GM23338 (cell line): ENCODE measurements around the gene TCF3. TPM values are rescaled to one million over a fixed set of nuclear protein-coding genes. Genes with fewer than 3 reads are reported as not detected.
A peak's percentile ranks its signal among the peaks of the same experiment; 100 is the strongest.

Experiments
- ATAC-seq: fragments of 200-7000 bp; cut with Tn5 transposase; 3 replicates; pipeline ENCODE4 v1.9.1; 2020
- DNase-seq: peaks from one replicate; pipeline ENCODE4 v3.0.0-alpha.2; 2015; ENCODE audit warnings: low spot score
- H2AFZ ChIP-seq: fragments of 200-600 bp; sonication (generic); 2 replicates; pipeline ENCODE4 v1.8.0; 2016; ENCODE audit warnings: antibody characterized with exemption, mild to moderate bottlenecking, moderate library complexity
- H3F3A ChIP-seq: fragments of 200-600 bp; sonication (generic); replicated peaks from 2 replicates; pipeline ENCODE4 v1.8.0; 2017; ENCODE audit warnings: antibody characterized with exemption, mixed run types, low read depth
- H3K27ac ChIP-seq: fragments of 200-600 bp; sonication (generic); 2 replicates; pipeline ENCODE4 v1.6.1; 2016; ENCODE audit warnings: low read depth
- H3K27me3 ChIP-seq: fragments of 200-600 bp; sonication (generic); 2 replicates; pipeline ENCODE4 v1.8.0; 2016; ENCODE audit warnings: mild to moderate bottlenecking, mixed run types, moderate library complexity; ENCODE audit not compliant: insufficient read depth
- H3K36me3 ChIP-seq: fragments of 200-600 bp; sonication (generic); 2 replicates; pipeline ENCODE4 v1.8.0; 2016; ENCODE audit warnings: mild to moderate bottlenecking; ENCODE audit not compliant: insufficient read depth
- H3K4me1 ChIP-seq: fragments of 200-600 bp; sonication (generic); 2 replicates; pipeline ENCODE4 v1.8.0; 2016; ENCODE audit warnings: mild to moderate bottlenecking, moderate library complexity; ENCODE audit not compliant: insufficient read depth
- H3K4me2 ChIP-seq: fragments of 200-600 bp; sonication (generic); 2 replicates; pipeline ENCODE4 v1.7.1; 2017; ENCODE audit warnings: mixed run types
- H3K4me3 ChIP-seq: fragments of 200-600 bp; sonication (generic); 2 replicates; pipeline ENCODE4 v1.6.1; 2016; ENCODE audit warnings: mixed run types
- H3K79me2 ChIP-seq: fragments of 200-600 bp; sonication (generic); replicated peaks from 2 replicates; pipeline ENCODE4 v1.8.0; 2017; ENCODE audit warnings: mild to moderate bottlenecking; ENCODE audit not compliant: insufficient read depth
- H3K9me2 ChIP-seq: fragments of 200-600 bp; sonication (generic); 2 replicates; pipeline ENCODE4 v1.8.0; 2017; ENCODE audit not compliant: insufficient read depth
- H4K20me1 ChIP-seq: fragments of 200-600 bp; sonication (generic); replicated peaks from 2 replicates; pipeline ENCODE4 v1.8.0; 2017; ENCODE audit warnings: mild to moderate bottlenecking; ENCODE audit not compliant: insufficient read depth
- H3K27ac Mint-ChIP-seq: 2 replicates; pipeline ENCODE4 v1.8.0; 2020; ENCODE audit warnings: inconsistent platforms, mild to moderate bottlenecking, moderate library complexity, mixed read lengths
- H3K27me3 Mint-ChIP-seq: 3 replicates; pipeline ENCODE4 v1.8.0; 2022; ENCODE audit warnings: low read depth, mild to moderate bottlenecking, moderate library complexity, mixed read lengths, inconsistent platforms; ENCODE audit not compliant: insufficient read depth, poor library complexity
- H3K36me3 Mint-ChIP-seq: 3 replicates; pipeline ENCODE4 v1.8.0; 2021; ENCODE audit warnings: low read depth, mild to moderate bottlenecking, inconsistent platforms, moderate library complexity, mixed read lengths
- H3K4me1 Mint-ChIP-seq: 3 replicates; pipeline ENCODE4 v1.8.0; 2020; ENCODE audit warnings: mild to moderate bottlenecking, inconsistent platforms, mixed read lengths
- H3K4me3 Mint-ChIP-seq: 3 replicates; pipeline ENCODE4 v1.8.0; 2021; ENCODE audit warnings: moderate library complexity, mild to moderate bottlenecking, inconsistent platforms, mixed read lengths
- H3K9me3 Mint-ChIP-seq: 3 replicates; pipeline ENCODE4 v1.8.0; 2020; ENCODE audit warnings: moderate library complexity, mild to moderate bottlenecking, inconsistent platforms, mixed read lengths
- CREB1 ChIP-seq: fragments of 250-450 bp; sonication (Bioruptor Pico); IDR thresholded peaks from 2 replicates; pipeline ENCODE4 v1.5.0; 2020; ENCODE audit warnings: low read depth, mild to moderate bottlenecking, moderate library complexity
- CTCF ChIP-seq, 2 experiments: fragments of 200-600 bp in 1 of 2; sonication (generic) in 1 of 2; conservative IDR thresholded peaks; 2 replicates each; pipeline versions ENCODE4 v1.5.1 to v1.6.1; 2016 to 2017; ENCODE audit warnings: antibody characterized with exemption in 2 of 2, low read depth in 2 of 2, mild to moderate bottlenecking in 2 of 2, moderate library complexity in 1 of 2
- ETS1 ChIP-seq: IDR thresholded peaks from 2 replicates; pipeline ENCODE4 v1.6.1; 2016; ENCODE audit warnings: antibody characterized with exemption
- EZH2 ChIP-seq: fragments of 200-600 bp; sonication (generic); IDR thresholded peaks from one replicate; pipeline ENCODE4 v1.8.0; 2017; ENCODE audit warnings: antibody characterized with exemption, mild to moderate bottlenecking, low read depth; ENCODE audit not compliant: unreplicated experiment
- EZH2phosphoT487 ChIP-seq: fragments of 200-600 bp; sonication (generic); IDR thresholded peaks from one replicate; pipeline ENCODE4 v1.8.1; 2018; ENCODE audit warnings: antibody characterized with exemption; ENCODE audit not compliant: unreplicated experiment
- JUNB ChIP-seq: IDR thresholded peaks from one replicate; pipeline ENCODE4 v1.6.1; 2016; ENCODE audit warnings: antibody characterized with exemption; ENCODE audit not compliant: unreplicated experiment
- NANOG ChIP-seq: IDR thresholded peaks from 2 replicates; pipeline ENCODE4 v1.6.1; 2016; ENCODE audit warnings: antibody characterized with exemption, borderline replicate concordance
- POLR2AphosphoS5 ChIP-seq: IDR thresholded peaks from 2 replicates; pipeline ENCODE4 v1.6.1; 2016; ENCODE audit warnings: antibody characterized with exemption, low read depth
- REST ChIP-seq: IDR thresholded peaks from one replicate; pipeline ENCODE4 v1.6.1; 2018; ENCODE audit warnings: antibody characterized with exemption; ENCODE audit not compliant: unreplicated experiment
- STAT1 ChIP-seq: IDR thresholded peaks from one replicate; pipeline ENCODE4 v1.6.1; 2016; ENCODE audit warnings: antibody characterized with exemption; ENCODE audit not compliant: unreplicated experiment
- ZNF114 ChIP-seq: fragments of 250-450 bp; sonication (Bioruptor Pico); IDR thresholded peaks from 2 replicates; pipeline ENCODE4 v1.5.0; 2020; ENCODE audit warnings: mild to moderate bottlenecking, moderate library complexity
- polyA plus RNA-seq: library from polyadenylated mRNA; unstranded; fragments of >200 nt; fragmentation: Nextera tagmentation; extraction: Ambion mirVana; gene quantifications from 2 replicates; pipeline ENCODE4 v1.2.1, GENCODE V29; 2016
- total RNA-seq: library from RNA; depleted of rRNA; stranded (reverse); fragments of >200 nt; shearing (Covaris generic); gene quantifications from 2 replicates; pipeline ENCODE4 v1.2.3, GENCODE V29; 2014

Gene TCF3
- total and polyA plus RNA-seq, 2 experiments from 2014 or later, result 166 to 383 TPM

GRCh38 chr19:1609103-1609396, 43.4 kb downstream of the TCF3 start:
- Histone ChIP-seq H3K4me3 (no peak overlapping the region), H3K27ac (0 out of 2 replicates have a peak overlapping the region, but pooled peaks have one; percentile 55), H3K27me3 (no peaks in the 10 kb centered on the region), H3K4me2 (no peak overlapping the region), H2AFZ (no peak overlapping the region), H3K4me1 (peaks cover 8% of the 10 kb centered on the region), H3K36me3 (no peaks in the 10 kb centered on the region; the same call in 1 of the 2 replicates), H3K9me2 (no peaks in the 10 kb centered on the region), H4K20me1 (peaks cover 2% of the 10 kb centered on the region), H3F3A (peaks cover 35% of the 10 kb centered on the region), H3K79me2 (peaks cover 12% of the 10 kb centered on the region)
- Mint-ChIP-seq H3K27ac (no peak overlapping the region), H3K4me1 (0 out of 3 replicates have a peak, but pooled peaks cover 9% of the 10 kb centered on the region), H3K9me3 (no peaks in the 10 kb centered on the region), H3K27me3 (peaks cover 31% of the 10 kb centered on the region), H3K4me3 (no peak overlapping the region), H3K36me3 (peaks cover 43% of the 10 kb centered on the region)
- DNase-seq (peak; percentile 36), ATAC-seq (no peak; the same call in 2 of the 3 replicates)
- no peak for TF ChIP-seq JUNB
- no peak for TF ChIP-seq ETS1
- no peak for TF ChIP-seq CREB1 (CRISPR knock-in tag)
- no peak for TF ChIP-seq STAT1

GRCh38 chr19:1608359-1609102, 43.9 kb downstream of the TCF3 start:
- Mint-ChIP-seq H3K36me3 (peaks cover 37% of the 10 kb centered on the region), H3K27ac (no peak overlapping the region), H3K27me3 (peaks cover 28% of the 10 kb centered on the region), H3K4me1 (0 out of 3 replicates have a peak, but pooled peaks cover 9% of the 10 kb centered on the region), H3K9me3 (no peaks in the 10 kb centered on the region), H3K4me3 (no peak overlapping the region)
- DNase-seq (no peak), ATAC-seq (no peak)
- no peak overlapping the region for H3K4me2 ChIP-seq
- peaks cover 6% of the 10 kb centered on the region for H4K20me1 ChIP-seq
- H3K27me3 ChIP-seq, result no peaks in the 10 kb centered on the region
- peaks cover 8% of the 10 kb centered on the region for H3K4me1 ChIP-seq
- peaks cover 17% of the 10 kb centered on the region for H3K79me2 ChIP-seq
- no peak overlapping the region for H3K27ac ChIP-seq
- H3F3A ChIP-seq, result peaks cover 35% of the 10 kb centered on the region
- H3K4me3 ChIP-seq, result no peak overlapping the region
- H3K36me3 ChIP-seq, result no peaks in the 10 kb centered on the region
- H2AFZ ChIP-seq, result no peak overlapping the region
- no peaks in the 10 kb centered on the region for H3K9me2 ChIP-seq
- TF ChIP-seq CREB1 (CRISPR knock-in tag) (no peak), ZNF114 (CRISPR knock-in tag) (no peak), EZH2 (no peak), STAT1 (no peak), ETS1 (no peak), CTCF (conservative IDR thresholded peaks at IDR 0.05; ENCODE audit: low read depth in 2 of 2) (no peak), EZH2phosphoT487 (no peak), NANOG (no peak), REST (no peak), POLR2AphosphoS5 (no peak)
